ENCODE data around the gene DNAH9. TPM values are rescaled to one million over a fixed set of nuclear protein-coding genes. Genes with fewer than 3 reads are reported as not detected.

DNAH9 gene
- total RNA-seq, 2 donors from 2014 or later: 0.52 to 9.6 TPM

DNA sequence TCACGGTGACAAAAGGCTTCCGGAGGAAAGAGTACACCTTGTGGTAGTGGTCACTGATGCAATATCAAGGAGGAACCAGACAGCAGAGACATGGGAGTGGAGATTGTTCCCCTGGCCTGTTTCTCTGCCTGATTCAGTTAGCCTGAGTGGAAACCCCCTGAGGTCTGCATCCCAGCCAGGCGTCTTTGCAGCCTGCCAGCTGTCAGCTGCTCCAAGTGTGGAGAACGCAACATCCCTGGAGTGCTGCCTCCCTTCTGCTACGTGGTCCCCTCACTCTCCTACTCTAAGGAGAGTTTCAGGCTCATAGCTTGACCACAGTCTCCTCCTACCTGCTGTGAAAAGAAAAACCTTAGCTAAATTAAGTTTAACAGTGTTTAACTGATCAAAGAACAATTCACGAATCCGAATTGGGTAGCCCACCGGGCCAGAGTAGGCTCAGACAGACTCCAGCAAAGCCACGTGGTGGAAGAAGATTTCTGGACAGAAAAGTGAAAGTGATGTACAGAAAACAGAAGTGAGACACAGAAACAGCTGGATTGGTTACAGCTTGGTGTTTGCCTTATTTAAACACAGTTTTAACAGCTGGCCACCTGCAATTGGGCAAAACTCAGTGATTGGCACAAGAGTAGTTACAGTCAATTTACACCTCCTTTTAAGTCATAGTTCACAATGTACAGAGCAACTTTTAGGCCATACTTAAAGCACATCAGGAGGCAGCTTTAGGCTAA is 188.6 kb downstream of the DNAH9 start:
- Histone ChIP-seq H3K27me3 (no peaks in the 10 kb centered on the region), H3K27ac (no peak overlapping the region), H3K4me1 (no peaks in the 10 kb centered on the region), H3K4me3 (no peak overlapping the region), H3K36me3 (replicated peaks in 1 of 2; ENCODE audit: insufficient read depth in 1 of 2, low read depth in 2 of 2) (no peaks in the 10 kb centered on the region), H3K9me3 (peaks cover 0 to 6% (median 0%) of the 10 kb centered on the region in 3 donors)
- ATAC-seq (no peak), DNase-seq (no peak)
- TF ChIP-seq, protein P1, sequence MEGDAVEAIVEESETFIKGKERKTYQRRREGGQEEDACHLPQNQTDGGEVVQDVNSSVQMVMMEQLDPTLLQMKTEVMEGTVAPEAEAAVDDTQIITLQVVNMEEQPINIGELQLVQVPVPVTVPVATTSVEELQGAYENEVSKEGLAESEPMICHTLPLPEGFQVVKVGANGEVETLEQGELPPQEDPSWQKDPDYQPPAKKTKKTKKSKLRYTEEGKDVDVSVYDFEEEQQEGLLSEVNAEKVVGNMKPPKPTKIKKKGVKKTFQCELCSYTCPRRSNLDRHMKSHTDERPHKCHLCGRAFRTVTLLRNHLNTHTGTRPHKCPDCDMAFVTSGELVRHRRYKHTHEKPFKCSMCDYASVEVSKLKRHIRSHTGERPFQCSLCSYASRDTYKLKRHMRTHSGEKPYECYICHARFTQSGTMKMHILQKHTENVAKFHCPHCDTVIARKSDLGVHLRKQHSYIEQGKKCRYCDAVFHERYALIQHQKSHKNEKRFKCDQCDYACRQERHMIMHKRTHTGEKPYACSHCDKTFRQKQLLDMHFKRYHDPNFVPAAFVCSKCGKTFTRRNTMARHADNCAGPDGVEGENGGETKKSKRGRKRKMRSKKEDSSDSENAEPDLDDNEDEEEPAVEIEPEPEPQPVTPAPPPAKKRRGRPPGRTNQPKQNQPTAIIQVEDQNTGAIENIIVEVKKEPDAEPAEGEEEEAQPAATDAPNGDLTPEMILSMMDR (IDR thresholded peaks at IDR 0.05): no peak
- no peak for TF ChIP-seq POLR2A (IDR thresholded peaks at IDR 0.05)
- intact Hi-C loops (cut with DNase I): no loop called here
- WGBS, 2 donors: 60 to 65% methylated on average over 9 of the region's 9 CpGs

- Histone ChIP-seq H3K27me3 (no peaks in the 10 kb centered on the region), H3K4me1 (no peaks in the 10 kb centered on the region), H3K4me3 (no peak overlapping the region), H3K9me3 (no peaks in the 10 kb centered on the region), H3K27ac (no peak overlapping the region), H3K36me3 (replicated peaks in 1 of 2; ENCODE audit: insufficient read depth in 1 of 2, low read depth in 2 of 2) (no peaks in the 10 kb centered on the region)
- no peak for ATAC-seq
- no peak for DNase-seq
- 95 to 100% methylated on average over 1 of the region's 1 CpG for WGBS, 2 donors
- TF ChIP-seq, protein P1 (IDR thresholded peaks at IDR 0.05): no peak
- intact Hi-C loops (cut with DNase I): no loop called here
Observed at GRCh38 chr17:11795906-11796305, 197.6 kb downstream of the DNAH9 start.

GRCh38 chr17:11797803-11798202 is 199.5 kb downstream of the DNAH9 start:
- DNase-seq (no peak), ATAC-seq (no peak)
- Histone ChIP-seq H3K27ac (no peak overlapping the region), H3K4me3 (no peak overlapping the region), H3K4me1 (no peaks in the 10 kb centered on the region), H3K27me3 (no peaks in the 10 kb centered on the region), H3K36me3 (replicated peaks in 1 of 2; ENCODE audit: insufficient read depth in 1 of 2, low read depth in 2 of 2) (no peaks in the 10 kb centered on the region), H3K9me3 (no peaks in the 10 kb centered on the region)
- WGBS, 2 donors: 50 to 70% methylated on average over 8 of the region's 8 CpGs
- no peak for TF ChIP-seq POLR2A (IDR thresholded peaks at IDR 0.05)
- TF ChIP-seq, protein P1 (IDR thresholded peaks at IDR 0.05): no peak
- intact Hi-C loops (cut with DNase I): no loop called here

DNA sequence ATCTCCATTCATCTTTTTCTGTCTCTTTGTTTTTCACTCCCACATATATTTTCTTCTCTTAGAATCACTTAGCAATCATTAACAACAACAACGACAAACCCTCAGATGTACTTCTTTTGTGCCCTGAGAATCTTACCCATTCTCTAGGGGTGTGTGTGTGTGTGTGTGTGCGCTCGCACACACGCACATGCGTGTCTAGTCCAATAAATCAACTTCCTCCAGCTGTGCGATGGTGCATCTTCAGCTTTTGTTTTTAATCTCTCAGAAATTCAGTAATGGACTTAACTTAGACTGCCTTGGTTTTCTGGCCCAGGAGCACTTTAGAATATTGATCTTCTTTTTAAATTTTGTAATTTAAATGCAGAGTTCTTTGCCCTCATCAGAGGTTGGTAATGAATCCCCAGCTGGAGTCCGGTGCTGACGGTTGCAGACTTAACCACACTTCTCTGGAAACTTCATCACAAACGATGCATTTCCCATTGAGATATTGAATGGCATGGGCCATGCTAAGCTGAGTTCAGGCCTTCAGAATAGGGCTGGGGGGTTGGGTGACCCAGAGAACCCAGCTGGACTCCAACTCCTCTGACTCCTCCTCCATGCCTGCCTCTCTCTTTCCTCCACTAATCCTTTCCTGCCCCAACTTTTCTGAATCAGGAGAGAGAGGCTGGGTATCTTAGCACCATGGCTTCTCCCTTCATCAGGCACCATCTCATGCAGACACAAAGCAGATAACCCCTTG is 205.1 kb downstream of the DNAH9 start:
- Histone ChIP-seq H3K27ac (no peak overlapping the region), H3K9me3 (no peaks in the 10 kb centered on the region), H3K4me3 (no peak overlapping the region), H3K36me3 (replicated peaks in 1 of 2; ENCODE audit: insufficient read depth in 1 of 2, low read depth in 2 of 2) (no peaks in the 10 kb centered on the region), H3K4me1 (no peaks in the 10 kb centered on the region), H3K27me3 (no peaks in the 10 kb centered on the region)
- ATAC-seq (no peak), DNase-seq (no peak)
- whole genome bisulfite sequencing, 2 donors: 57 to 73% methylated on average over 9 of the region's 9 CpGs
- intact Hi-C loops (cut with DNase I): no loop called here
- TF ChIP-seq, protein P1 (IDR thresholded peaks at IDR 0.05): no peak
- TF ChIP-seq POLR2A (IDR thresholded peaks at IDR 0.05): no peak

All from body of pancreas (tissue), 4 donors.